Dermis blood vessel endothelial cell (primary cell): Measurements from ENCODE around the gene MED17. TPM values are rescaled to one million over a fixed set of nuclear protein-coding genes. Genes with fewer than 3 reads are reported as not detected.
A peak's percentile ranks its signal among the peaks of the same experiment; 100 is the strongest.

ENCODE experiments used
- DNase-seq: peaks from one replicate; pipeline ENCODE4 v3.0.0; 2010
- total RNA-seq: library from RNA; depleted of rRNA; stranded (reverse); fragments of >200 nt; gene quantifications from 2 replicates; pipeline ENCODE4 v1.2.3, GENCODE V29; 2014

MED17 gene
- total RNA-seq, 1 donor from 2014 or later: 36.4 TPM

DNA sequence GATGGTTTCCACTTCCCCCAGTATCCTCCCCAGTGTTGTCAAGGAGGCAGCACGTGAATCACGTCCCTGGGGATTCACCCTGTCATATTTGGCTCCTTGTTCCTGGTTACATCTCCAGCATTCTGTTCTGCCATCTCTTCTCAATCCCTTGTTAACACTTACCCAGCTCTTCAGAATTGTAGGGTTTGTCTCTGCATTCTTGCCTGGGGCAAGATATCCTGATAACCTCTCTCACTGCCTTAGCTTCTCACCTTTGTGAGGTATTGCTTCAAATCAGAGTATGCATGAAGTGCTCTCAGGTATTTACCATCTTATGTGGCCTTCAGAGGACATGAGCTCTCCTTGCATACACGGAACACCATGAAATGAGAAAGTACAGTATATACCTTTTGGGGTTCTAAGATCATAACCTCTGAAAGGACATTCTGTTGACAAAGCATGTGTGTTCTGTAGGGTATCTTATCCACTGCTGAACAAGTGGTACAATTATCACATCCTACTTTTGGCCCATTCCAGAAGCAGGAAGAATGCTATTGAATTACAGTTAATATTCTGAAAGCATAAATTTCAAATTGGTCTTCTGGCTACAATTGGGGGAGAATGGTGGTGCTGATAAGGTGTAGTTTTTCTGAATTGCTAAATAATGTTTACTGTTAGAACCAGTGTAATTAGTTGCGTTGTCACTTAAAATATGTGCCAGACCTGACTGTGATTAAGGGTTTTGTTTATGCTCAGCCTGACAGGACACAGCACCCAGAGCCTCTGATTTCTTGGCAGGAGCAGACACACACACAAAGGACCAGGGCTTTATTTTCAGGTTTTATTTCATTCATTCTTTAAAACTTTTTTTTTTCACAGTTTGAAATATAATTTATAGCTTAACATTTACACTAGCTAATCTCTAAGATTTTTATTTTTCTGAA lies 33.6 kb downstream of the MED17 start:
- DNase-seq: no peak

DNA sequence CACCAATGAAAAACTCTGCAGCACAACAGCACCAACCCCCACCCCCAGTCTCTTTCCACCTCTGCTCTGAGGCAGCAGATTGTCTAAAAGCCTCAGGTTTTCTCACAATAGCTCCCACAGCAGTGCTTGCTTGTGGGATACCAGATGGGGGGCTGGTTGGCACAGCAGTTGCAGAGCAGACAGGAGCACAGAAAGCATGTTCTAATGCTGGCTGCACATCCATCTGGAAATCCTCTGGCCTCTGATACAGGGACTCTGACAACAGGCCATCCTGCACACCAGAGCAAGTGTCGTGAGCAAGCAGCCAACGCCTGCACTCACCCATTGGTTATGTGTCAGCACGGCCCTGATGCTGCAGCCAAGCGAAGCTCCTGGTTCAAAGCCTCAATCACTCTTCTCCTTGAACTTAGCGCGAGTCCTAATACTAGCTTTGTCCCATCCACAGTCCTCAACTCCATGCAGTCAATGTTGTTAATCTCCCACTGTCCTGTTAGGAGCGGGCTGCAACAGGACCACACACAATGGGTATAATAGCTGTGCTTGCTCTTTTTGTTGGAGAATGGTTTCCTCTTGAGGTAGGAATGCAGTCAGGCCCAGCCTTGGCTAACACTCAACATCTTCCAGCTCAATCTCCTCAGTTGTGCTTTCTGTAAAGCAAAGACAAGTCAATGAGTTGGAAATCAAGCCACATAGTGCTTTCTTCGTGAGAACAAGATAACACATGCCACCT lies 36.0 kb downstream of the MED17 start:
- no peak for DNase-seq

DNA sequence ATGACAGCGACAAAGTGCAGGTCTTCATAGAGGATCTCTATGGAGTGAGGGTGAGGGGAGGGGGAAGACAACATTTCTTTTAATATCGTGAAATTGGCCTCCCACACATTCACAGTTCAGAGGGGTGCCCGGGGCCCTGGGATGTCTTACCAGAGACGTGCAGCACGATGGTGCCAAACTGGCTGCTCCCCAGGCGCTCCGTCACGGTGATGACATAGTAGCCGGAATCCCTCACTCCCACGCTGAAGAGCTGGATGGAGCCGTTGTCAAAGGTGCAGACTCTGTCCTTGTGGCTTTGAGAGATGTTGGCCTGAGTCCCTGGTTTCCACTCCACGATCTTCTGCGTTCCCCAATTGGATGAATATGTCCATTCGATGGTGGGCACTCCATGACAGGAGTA lies 36.8 kb downstream of the MED17 start:
- DNase-seq: no peak

DNA sequence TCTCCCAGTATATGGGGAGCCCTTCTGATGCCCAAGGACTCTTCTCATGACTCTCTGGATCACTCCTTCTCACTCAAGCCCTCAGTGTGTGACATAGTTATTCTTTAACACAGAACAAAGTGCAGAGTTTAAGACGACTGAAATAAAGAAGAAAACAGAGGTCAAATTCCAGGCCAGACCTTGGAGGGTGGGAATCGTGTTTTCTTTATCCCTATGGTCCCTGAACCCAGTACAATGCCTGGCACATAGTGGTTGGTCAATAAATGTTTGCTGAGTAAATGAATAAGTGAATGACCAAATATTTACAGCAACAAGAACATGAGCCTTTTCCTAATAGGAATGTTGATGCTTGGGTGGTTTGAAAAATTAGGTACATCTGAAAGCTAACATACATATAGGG lies 37.5 kb downstream of the MED17 start:
- DNase-seq: no peak

DNA sequence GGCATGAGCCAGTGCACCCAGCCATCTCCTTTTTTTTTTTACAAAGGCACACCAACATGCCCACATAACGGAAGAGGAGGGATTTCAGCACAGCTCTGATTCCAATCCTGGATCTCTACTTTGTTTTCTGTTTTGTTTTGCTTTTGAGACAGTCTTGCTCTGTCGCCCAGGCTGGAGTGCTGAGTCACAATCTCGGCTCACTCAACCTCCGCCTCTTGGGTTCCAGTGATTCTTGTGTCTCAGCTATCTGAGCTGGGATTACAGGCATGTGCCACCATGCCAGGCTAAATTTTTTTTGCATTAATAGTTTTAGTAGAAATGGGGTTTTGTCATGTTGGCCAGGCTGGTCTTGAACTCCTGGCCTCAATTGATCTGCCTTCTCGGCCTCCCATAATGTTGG lies 38.3 kb downstream of the MED17 start:
- no peak for DNase-seq

DNA sequence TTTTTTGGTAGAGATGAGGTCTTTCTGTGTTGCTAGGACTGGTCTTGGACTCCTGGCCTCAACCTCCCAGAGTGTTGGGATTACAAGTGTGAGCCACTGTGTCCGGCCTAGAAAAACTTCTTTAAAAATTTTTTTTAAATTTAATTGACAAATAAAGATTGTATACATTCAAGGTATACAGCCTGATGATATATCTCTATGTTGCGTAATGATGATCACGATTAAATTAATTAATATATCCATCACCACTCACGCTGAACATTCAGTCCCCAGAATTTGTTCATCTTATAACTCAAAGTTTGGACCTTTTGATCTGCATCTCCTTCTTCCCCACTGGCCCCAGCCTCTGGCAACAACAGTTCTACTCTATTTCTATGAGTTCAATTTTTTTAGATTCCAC lies 39.1 kb downstream of the MED17 start:
- DNase-seq: no peak

DNA sequence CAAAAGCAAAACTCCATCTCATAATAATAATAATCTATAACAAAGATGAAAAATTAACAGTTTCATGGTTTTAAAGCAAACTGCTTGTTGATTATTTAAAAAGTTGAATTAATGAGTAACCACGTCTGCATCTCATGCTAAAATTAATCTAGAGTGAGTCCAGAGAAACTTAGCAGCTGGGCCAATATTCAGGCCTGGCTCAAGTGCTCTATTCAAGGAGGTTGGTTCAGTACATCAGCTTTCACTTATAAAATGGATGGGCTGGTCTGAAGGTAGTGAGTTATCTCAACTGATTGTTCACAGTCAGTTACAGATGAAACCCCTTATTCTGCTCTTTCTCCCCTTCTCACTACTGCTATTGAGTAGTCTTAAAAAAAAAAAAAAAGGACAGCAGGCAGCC lies 43.3 kb downstream of the MED17 start:
- DNase-seq: no peak

DNA sequence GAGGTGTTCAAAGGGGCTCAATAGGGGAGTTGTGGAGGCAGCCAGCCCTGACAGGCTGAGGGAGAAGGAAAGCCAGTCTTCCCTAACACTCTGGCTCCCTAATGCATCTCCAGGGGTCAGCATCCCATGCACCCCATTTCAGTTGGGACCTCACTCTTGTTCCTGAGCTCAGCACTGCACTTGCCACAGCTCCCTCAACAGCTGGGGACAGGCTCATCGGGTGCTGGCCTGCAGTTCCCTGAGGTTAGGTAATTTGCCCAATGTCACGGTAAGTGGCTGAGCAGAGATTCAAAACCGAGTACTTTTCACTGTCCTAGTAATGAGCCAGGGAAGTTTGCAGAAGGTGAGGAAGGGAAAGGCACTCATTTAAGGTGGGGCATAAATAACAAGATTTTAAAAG lies 45.5 kb downstream of the MED17 start:
- no peak for DNase-seq

DNA sequence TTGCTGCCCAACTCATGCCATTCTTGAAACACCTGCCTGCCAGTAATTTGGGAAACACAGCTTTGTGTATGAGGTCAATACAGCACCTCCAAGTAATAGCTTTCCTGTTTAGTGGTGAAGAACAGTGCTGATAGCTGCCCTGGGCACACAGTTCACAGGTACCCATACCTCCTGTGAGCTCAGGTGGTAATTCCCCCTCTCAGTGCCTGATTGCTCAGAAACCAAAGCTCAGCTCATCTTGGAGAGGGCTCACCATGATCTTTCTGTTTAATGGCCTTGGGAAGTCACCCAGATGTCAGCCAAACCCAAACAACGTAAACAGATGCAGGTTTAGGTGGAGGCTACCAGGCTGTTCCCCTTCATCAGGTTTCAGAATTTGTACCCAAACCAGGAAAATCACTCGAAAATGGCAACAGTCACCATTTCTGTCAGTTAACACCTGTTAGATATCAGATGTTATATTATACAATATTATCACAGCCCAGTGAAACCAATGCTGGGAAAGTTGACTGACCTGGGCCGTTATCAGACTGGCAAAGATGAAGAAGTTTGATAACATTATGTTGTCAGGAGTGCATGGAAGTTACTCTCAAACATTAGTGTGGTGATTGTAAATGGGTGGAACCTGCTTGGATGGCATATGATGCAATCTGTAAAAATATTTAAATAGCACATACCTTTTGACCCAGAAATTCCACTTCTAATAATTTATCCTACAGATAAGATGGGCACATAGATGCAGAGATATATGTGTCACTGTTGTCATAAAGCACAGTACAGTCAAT lies 47.5 kb downstream of the MED17 start:
- no peak for DNase-seq

DNA sequence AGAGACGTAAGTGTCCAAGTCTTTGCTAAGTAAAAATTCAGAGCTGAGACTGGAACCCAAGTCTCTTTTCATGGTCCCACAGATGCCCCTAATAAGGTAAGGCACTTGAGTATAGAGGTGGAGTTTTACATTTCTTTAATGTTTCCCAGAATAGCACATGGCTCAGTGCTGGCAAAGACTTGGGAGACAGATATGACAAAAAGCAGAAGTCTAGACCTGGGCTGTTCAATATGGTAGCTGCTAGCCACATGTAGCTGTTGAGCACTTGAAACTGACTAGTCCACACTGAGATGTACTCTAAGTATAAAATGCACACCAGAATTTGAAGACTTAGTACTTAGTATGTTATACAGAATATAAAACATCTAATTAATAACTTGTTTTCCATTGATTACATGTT lies 48.7 kb downstream of the MED17 start:
- DNase-seq: no peak

DNA sequence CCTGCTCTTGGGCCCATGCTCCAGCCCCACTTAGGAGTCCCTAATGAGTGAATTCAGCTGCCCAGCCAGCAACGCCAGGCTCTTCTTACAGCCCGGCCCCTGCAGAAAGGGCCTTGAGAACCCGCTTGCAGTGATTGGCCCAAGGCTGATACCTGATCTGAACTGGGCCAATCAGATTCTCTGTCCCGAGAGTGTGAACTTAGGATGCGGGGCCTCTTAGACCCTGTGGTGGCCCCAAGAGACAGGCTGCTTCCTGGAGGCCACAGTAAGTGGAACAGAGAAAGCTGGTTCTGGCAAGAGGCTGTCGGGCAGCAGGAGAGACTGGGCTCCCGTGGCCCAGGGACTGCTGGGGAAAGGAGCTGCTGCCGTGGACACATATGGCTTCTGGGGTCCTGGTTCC lies 54.9 kb downstream of the MED17 start:
- no peak for DNase-seq

DNA sequence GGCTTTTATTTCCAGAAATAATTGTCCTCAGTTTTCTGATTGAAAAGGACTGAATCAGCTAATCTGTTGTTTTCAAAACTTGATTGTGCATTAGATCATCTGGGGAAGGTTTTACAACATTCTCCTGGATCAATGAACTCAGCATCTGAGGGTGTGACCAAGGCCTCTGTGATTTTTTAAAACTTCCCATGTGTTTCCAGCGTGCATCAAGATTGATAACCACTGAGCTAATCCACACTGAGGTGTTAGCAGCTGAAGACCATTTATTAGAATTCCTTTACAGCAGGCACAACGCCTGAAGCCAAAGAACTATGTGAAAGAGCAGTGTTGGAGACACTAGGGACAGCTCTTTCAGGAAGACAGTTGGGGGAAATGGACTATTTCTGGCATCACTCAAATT lies 56.1 kb downstream of the MED17 start:
- no peak for DNase-seq

DNA sequence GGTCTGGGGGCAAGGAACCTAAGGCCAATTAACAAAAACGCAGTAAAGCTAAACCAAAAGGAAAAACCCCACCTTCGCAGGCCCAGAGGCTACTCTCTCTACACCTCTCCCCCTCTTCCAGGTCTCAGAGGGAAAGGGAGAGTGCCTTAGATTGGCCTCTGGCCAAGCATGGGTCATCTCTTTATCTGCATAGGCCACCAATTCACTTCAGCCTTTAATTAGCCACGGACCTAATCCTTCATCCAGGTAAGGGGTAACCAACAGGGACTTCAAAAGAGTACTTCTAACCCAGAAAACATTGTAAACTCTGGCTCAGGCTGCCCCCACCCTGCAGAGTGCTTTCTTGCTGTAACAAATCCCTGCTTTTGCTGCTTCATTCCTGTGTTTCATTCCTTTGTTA lies 56.9 kb downstream of the MED17 start:
- DNase-seq: no peak

DNA sequence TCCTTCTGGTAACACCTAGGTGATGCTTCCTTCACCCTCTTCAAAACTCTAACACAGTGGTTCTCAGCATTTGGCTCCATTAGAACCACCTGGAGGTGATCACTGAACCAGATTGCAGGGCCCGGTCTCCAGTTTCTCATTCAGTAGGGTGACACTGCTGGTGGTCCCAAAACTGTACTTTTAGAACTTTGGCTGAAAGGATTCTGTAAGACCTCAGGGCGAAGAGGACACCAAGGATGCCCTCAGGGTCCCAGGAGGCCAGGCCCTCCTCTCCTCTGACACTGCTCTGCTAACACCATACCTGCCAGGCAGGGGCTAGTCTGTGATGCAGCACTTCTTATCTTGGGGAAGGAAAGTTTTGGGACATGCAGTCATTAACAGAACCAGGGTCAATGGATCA lies 57.4 kb downstream of the MED17 start:
- DNase-seq: no peak

DNA sequence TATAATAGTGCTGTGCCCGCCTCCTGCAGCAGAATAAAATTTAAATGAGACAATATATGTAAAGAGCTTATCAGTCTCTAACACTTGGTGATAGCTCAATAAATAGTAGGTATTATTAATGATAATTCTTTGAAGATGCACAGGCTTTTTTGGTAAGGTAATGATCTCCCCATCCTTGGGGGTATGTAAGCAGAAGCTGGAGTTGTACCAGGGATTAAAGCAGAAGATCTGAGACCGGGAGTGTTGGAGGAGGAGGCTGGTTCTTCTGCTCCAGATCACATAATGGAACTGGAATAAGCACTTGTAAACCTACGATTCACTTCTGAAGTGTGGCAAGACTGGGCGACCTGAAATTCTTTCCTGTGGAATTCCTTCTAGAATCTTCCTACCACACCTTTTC lies 58.0 kb downstream of the MED17 start:
- no peak for DNase-seq

DNA sequence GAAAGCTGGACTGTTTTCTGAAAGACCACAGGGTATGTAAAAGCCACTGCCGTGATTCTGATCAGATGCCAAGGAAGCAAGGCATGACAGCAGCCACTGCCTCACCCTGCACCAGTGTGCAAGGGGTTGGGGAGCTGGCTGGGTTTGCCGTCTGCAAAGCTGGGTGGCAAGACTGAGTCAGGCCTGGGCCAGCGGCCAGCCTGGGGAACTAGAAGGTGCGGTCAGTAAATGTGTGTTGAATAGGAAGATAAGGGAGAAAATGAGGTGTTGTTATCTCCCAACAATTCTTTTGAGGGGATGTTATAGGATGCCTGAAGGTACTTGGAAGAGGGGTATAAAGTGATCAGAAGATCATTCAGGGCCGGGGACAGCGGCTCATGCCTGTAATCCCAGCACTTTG lies 58.4 kb downstream of the MED17 start:
- DNase-seq: peak; percentile 7

DNA sequence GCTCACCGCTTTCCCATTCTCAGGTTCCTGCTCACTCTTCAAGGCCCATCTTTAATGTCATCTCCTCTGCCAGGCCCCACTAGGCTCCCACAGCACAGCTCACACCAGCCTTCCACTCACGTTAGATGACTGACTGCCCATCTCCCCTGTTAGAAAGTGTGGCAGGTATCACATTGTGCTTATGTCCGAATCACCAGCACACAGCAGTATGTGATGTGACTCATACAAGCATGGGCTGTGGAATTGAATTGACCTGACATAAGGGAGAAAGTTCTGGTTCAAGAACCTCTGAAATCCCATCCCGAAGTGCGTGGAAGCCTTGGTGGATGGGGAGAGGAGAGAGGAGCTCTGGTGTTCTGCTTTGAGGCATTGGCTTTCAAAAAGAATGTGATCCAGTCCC lies 59.8 kb downstream of the MED17 start:
- DNase-seq: no peak

DNA sequence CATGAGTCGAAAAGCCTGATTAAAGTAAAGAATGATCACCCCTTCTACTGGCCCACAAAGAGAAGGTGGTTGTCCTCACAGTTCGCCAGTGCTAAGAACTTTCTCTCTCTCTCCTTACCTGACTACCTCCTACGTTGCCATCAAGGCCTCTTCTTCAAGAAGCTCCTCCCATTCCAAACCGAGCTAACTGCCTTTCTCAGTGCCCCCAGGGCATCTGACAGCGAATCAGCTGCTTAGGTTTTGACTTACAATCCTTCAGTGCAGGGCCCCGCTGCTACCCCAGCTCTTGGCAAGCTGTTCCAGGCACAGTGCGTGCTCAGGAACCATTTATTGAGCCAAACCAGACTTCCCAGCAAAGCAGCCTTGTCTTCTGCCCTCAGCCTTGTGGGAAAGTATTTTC lies 60.5 kb downstream of the MED17 start:
- no peak for DNase-seq

DNA sequence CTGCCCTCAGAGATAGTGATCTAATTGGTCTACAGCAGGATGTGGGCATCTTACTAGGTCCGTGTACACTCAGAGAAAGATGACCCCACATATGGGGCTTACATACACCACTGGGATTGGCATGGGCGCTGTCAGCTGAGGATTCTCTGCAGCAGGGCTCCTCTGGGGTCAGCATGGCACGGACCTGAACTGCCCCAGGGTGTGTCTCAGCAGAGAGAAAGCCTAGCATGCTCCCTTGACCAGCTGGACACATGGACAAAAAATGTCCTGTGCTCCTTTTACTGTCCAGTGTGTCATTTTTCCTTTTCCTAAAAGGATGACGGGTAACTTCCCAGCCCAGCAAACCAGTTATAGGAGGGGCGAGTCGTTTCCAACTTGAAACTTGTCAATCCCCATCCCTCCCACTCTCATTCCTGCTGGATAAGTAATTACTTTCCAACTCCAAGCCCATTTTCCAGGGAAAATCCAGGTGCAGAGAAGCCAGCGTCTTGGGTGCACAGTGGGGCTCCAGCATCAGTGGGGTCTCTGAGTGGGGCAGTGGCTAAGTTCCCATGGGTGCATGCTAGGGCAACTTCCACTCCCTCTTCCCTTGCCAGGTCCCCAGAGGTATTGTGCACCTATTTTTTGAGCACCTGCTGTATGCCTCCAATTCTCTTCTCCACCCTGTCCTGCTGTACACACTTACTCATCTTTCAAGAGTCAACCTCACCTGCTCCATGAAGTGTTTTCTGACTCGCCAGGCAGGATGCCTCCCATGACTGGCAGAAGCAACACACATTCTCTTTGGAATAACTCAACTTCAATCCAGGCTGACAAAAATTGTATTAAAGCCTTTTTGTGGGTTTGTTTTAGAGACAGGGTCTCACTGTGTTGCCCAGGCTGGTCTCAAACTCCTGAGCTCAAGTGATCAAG lies 61.4 kb downstream of the MED17 start:
- no peak for DNase-seq

DNA sequence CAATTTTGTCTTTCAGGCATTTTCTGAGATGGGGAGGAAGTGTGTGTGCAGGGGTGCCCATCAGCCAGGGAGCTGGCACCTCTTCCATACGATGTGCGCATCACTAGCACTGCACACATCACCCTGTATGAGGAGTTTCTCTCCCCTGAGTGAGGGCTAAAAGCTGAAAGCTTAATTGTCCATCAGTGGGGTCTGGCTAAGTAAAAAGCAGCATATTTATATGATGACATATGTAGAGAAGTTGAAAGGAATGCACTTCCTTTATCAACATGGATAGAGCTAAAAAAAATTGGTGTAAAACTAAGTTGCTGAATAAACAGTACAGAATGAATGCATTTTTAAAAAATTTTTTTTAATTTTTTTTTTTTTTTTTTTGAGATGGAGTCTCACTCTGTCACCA lies 62.3 kb downstream of the MED17 start:
- DNase-seq: no peak

DNA sequence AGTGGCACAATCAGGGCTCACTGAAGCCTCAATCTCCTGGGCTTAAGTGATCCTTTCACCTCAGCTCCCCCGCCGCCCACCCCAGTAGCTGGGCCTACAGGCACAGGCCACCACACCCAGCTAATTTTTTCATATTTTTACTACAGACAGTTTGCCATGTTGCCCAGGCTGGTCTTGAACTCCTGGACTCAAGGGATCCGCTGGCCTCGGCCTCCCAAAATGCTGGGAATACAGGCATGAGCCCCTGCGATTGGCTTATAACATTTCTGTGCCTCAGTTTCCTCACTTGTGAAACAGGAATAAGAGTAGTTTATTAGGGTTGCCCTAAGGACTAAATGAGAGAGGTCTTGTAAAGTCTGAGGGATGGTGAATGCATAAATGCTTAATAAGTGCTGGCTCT lies 65.1 kb downstream of the MED17 start:
- DNase-seq: no peak
